Kidney epithelial cell (primary cell): ENCODE data around the gene NUP98. TPM values are rescaled to one million over a fixed set of nuclear protein-coding genes. Genes with fewer than 3 reads are reported as not detected.
A peak's percentile ranks its signal among the peaks of the same experiment; 100 is the strongest.

Source experiments
- DNase-seq: peaks from one replicate; pipeline ENCODE4 v3.0.0-alpha.2; 2010; ENCODE audit warnings: low read depth
- H3K27me3 ChIP-seq: 2 replicates; pipeline ENCODE4 v1.6.0; 2011; ENCODE audit warnings: low read length; ENCODE audit not compliant: control insufficient read depth, insufficient read depth
- H3K36me3 ChIP-seq: 2 replicates; pipeline ENCODE4 v1.5.1; 2011; ENCODE audit warnings: low read length; ENCODE audit not compliant: control insufficient read depth, insufficient read depth
- H3K4me3 ChIP-seq: 2 replicates; pipeline ENCODE4 v1.5.1; 2011; ENCODE audit warnings: low read depth, mild to moderate bottlenecking, control low read depth, low read length
- CTCF ChIP-seq: IDR thresholded peaks from 2 replicates; pipeline ENCODE4 v1.5.1; 2011; ENCODE audit warnings: mild to moderate bottlenecking, moderate library complexity, low read length, control low read depth, inconsistent platforms; ENCODE audit not compliant: insufficient read depth, poor library complexity, severe bottlenecking
- total RNA-seq: library from RNA; depleted of rRNA; stranded (reverse); fragments of >200 nt; gene quantifications from 2 replicates; pipeline ENCODE4 v1.2.3, GENCODE V29; 2015

The NUP98 gene
- total RNA-seq, 1 donor from 2014 or later, result 94.0 TPM

- no peak for TF ChIP-seq CTCF
- H3K36me3 ChIP-seq, result no peaks in the 10 kb centered on the region
- no peak overlapping the region for H3K4me3 ChIP-seq
- no peaks in the 10 kb centered on the region for H3K27me3 ChIP-seq
- no peak for DNase-seq
These were observed 4.8 kb upstream of the NUP98 start for GRCh38 chr11:3802011-3802790.

GRCh38 chr11:3799873-3800272 is 2.5 kb upstream of the NUP98 start:
- TF ChIP-seq CTCF, result no peak
- Histone ChIP-seq H3K4me3 (no peak overlapping the region), H3K27me3 (no peaks in the 10 kb centered on the region), H3K36me3 (no peaks in the 10 kb centered on the region)
- DNase-seq, result no peak

DNA sequence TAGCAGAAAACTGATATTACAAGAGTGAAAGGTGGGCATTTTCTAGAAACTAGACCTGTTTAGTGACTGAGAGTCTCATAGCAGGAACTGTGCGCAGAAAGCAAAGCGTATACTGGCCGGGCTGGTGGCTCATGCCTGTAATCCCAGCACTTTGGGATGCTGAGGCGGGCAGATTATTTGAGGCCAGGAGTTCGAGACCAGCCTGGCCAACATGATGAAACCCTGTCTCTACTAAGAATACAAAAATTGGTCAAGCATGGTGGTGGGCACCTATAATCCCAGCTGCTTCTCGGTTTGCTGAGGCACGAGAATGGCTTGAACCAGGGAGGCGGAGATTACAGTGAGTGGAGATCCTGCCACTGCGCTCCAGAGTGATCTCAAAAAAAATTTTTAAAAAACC is 1.8 kb upstream of the NUP98 start:
- Histone ChIP-seq H3K36me3 (no peaks in the 10 kb centered on the region), H3K4me3 (no peak overlapping the region), H3K27me3 (no peaks in the 10 kb centered on the region)
- no peak for TF ChIP-seq CTCF
- DNase-seq, result no peak

GRCh38 chr11:3796801-3797328 is 489 bp downstream of the NUP98 start:
- peak overlapping the region; percentile 100 for H3K4me3 ChIP-seq
- DNase-seq, result no peak
- H3K36me3 ChIP-seq, result no peaks in the 10 kb centered on the region
- no peaks in the 10 kb centered on the region for H3K27me3 ChIP-seq
- TF ChIP-seq CTCF, result no peak

GRCh38 chr11:3796346-3796745 is 1.0 kb downstream of the NUP98 start:
- Histone ChIP-seq H3K36me3 (no peaks in the 10 kb centered on the region), H3K4me3 (peak overlapping the region; percentile 100), H3K27me3 (no peaks in the 10 kb centered on the region)
- DNase-seq, result no peak
- TF ChIP-seq CTCF, result no peak

DNA sequence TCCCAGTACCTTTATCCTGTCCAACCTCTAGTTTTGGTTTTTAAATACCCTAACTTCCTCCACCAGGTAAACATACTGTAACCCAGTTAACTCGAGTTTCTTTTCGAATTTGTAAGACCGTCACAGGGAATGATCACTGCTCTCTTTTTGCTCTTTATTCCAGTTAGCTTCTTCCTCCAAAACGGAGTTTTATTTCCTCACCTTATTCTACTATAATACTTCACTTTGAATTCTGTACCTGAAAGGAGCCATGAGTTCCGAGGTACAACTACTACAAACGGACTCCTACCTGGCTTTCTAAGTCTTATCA is 1.4 kb downstream of the NUP98 start:
- DNase-seq, result no peak
- H3K4me3 ChIP-seq, result peak overlapping the region; percentile 100
- TF ChIP-seq CTCF, result no peak
- no peaks in the 10 kb centered on the region for H3K36me3 ChIP-seq
- H3K27me3 ChIP-seq, result no peaks in the 10 kb centered on the region
